ENCODE data around the gene PARL. TPM values are rescaled to one million over a fixed set of nuclear protein-coding genes. Genes with fewer than 3 reads are reported as not detected.
A peak's percentile ranks its signal among the peaks of the same experiment; 100 is the strongest.

PARL gene
- total and polyA plus RNA-seq, 2 of the 13 experiments (the other 11 are each of a cell fraction or from before 2014, with no cell fraction given): 46.3 to 58.6 TPM

- no peak for TF ChIP-seq NFAT5 (CRISPR knock-in tag; IDR thresholded peaks at IDR 0.05)
- TF ChIP-seq NFKBIZ (CRISPR knock-in tag; IDR thresholded peaks at IDR 0.05): peak; percentile 84; the same call in 1 of the 2 replicates
- peak; percentile 92 for TF ChIP-seq ZNF772 (CRISPR knock-in tag; IDR thresholded peaks at IDR 0.05)
- TF ChIP-seq ZNF672 (CRISPR knock-in tag; IDR thresholded peaks at IDR 0.05): 0 out of 2 replicates have a peak, but pooled peaks have one; percentile 40
- TF ChIP-seq ZNF367 (CRISPR knock-in tag; IDR thresholded peaks at IDR 0.05; ENCODE audit: borderline replicate concordance): 0 out of 2 replicates have a peak, but pooled peaks have one; percentile 61
- no peak for TF ChIP-seq ISX (CRISPR knock-in tag; conservative IDR thresholded peaks at IDR 0.05)
- no peak for TF ChIP-seq DZIP1 (CRISPR knock-in tag; IDR thresholded peaks at IDR 0.05)
- TF ChIP-seq ZFP37 (CRISPR knock-in tag; IDR thresholded peaks at IDR 0.05; ENCODE audit: borderline replicate concordance): no peak
- peak; percentile 70; the same call in 1 of the 2 replicates for TF ChIP-seq SNAPC2 (CRISPR knock-in tag; IDR thresholded peaks at IDR 0.05)
- peak; percentile 98 for TF ChIP-seq THAP7 (CRISPR knock-in tag; IDR thresholded peaks at IDR 0.05)
- TF ChIP-seq HCFC1 (IDR thresholded peaks at IDR 0.05; ENCODE audit: low read depth, low read length): peak; percentile 75
- peak; percentile 52; the same call in 1 of the 2 replicates for TF ChIP-seq ZNF503 (CRISPR knock-in tag; IDR thresholded peaks at IDR 0.05)
- TF ChIP-seq TCF7 (IDR thresholded peaks at IDR 0.05; ENCODE audit: low read depth): no peak
- peak; percentile 84 for TF ChIP-seq PPARG (CRISPR knock-in tag; conservative IDR thresholded peaks at IDR 0.05)
- TF ChIP-seq FUBP1 (CRISPR knock-in tag; IDR thresholded peaks at IDR 0.05; ENCODE audit: borderline replicate concordance): no peak
These were observed at the start of gene PARL (continued) for GRCh38 chr3:183884427-183885296.

Data from HepG2 (cell line).